ENCODE results near the gene OR1J2.

The OR1J2 gene, protein sequence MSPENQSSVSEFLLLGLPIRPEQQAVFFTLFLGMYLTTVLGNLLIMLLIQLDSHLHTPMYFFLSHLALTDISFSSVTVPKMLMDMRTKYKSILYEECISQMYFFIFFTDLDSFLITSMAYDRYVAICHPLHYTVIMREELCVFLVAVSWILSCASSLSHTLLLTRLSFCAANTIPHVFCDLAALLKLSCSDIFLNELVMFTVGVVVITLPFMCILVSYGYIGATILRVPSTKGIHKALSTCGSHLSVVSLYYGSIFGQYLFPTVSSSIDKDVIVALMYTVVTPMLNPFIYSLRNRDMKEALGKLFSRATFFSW

DNA sequence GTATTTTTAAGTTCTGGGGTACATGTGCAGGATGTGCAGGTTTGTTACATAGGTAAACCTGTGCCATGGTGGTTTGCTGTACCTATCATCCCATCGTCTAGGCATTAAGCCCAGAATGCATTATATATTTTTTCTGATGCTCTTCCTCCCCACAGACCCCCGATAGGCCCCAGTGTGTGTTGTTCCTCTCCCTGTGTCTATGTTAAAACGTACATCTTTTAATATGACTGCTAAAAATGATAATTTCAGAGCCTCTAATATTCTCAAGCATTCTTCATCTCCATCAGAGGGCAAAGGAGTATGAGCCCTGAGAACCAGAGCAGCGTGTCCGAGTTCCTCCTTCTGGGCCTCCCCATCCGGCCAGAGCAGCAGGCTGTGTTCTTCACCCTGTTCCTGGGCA is at the start of gene OR1J2:
OR1J2 (plus strand) TSS at position 301 of the 400 bp plus-strand sequence; CDS start at position 301, 0 bp downstream.
- DNase-seq (ENCODE audit: low spot score), result no peak
- ChIA-PET POLR2A (ENCODE audit: low non-redundant PET) (no interaction called here), CTCF (no interaction called here)
- no peak within 1 kb of the TSS for H3K27ac ChIP-seq
- TF ChIP-seq CTCF (conservative IDR thresholded peaks at IDR 0.05; ENCODE audit: low read depth), result no peak

DNA sequence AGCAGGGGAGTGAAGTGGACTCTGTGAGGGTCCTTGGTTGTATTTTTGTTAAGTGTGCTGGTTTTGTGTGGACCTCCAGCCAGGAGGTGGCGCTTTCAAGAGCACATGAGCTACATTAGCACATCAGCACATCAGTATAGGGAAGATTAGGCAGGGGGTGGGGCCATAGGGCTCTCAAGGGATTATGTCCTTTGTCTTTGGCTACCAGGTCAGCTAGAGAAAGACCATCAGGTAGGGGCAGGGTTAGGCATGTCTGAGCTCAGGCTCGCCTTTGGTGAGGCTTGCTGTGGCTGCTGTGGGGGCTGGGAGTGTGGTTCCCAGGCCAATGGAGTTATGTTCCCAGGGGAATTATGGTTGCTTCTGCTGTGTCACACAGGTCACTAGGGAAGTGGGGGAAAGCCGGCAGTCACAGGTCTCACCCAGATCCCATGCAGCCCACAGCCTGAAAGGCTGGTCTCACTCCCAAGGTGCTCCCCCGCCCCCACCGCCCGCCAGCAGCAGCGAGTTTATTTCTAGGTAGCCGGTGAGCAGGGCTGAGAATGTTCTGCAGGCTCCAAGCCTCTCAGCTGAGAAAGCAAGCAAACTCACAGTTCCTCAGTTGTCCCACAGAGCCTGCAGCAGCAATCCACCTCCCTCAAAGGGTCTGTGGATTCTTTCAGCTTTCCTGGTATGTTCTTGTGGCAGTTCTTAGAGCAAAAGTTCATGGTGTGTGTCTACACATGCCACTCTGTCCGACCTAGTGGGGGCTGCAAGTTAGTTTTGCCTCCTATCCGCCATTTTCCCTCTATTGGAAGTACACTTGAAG is 46.6 kb upstream of the OR1J2 start:
- POLR2A ChIA-PET (ENCODE audit: low non-redundant PET), result no interaction called here
- CTCF ChIA-PET, result interaction anchor here (0.5 to 3.5 kb wide), 7 partner anchors 57 to 365 kb away, joined by 3 to 21 read pairs (median 5); no protein-coding TSS in a partner anchor
- TF ChIP-seq CTCF (conservative IDR thresholded peaks at IDR 0.05; ENCODE audit: low read depth), result peak; percentile 61
- DNase-seq (ENCODE audit: low spot score), result no peak
- peak overlapping the region; percentile 34 for H3K27ac ChIP-seq

- TF ChIP-seq CTCF (conservative IDR thresholded peaks at IDR 0.05; ENCODE audit: low read depth), result peak; percentile 98
- no peak overlapping the region for H3K27ac ChIP-seq
- peak; percentile 90 for DNase-seq (ENCODE audit: low spot score)
- ChIA-PET CTCF (interaction anchor here (0.6 to 3.5 kb wide), 10 partner anchors 10 to 1283 kb away, joined by 3 to 21 read pairs (median 3); no protein-coding TSS in a partner anchor), POLR2A (ENCODE audit: low non-redundant PET) (no interaction called here)
These were observed 45.7 kb upstream of the OR1J2 start for GRCh38 chr9:122464633-122465567.

- DNase-seq (ENCODE audit: low spot score), result no peak
- ChIA-PET CTCF (no interaction called here), POLR2A (ENCODE audit: low non-redundant PET) (no interaction called here)
- H3K27ac ChIP-seq, result no peak overlapping the region
- TF ChIP-seq CTCF (conservative IDR thresholded peaks at IDR 0.05; ENCODE audit: low read depth), result no peak
These were observed 44.1 kb upstream of the OR1J2 start for GRCh38 chr9:122466456-122466855.

- POLR2A ChIA-PET (ENCODE audit: low non-redundant PET), result no interaction called here
- no peak for DNase-seq (ENCODE audit: low spot score)
- no peak for TF ChIP-seq CTCF (conservative IDR thresholded peaks at IDR 0.05; ENCODE audit: low read depth)
- CTCF ChIA-PET, result interaction anchor here (0.7 to 1.5 kb wide), 2 partner anchors 30 to 692 kb away, joined by 4 to 5 read pairs; no protein-coding TSS in a partner anchor
- no peak overlapping the region for H3K27ac ChIP-seq
These were observed 41.9 kb upstream of the OR1J2 start for GRCh38 chr9:122468735-122469134.

GRCh38 chr9:122474561-122474960 is 36.0 kb upstream of the OR1J2 start:
- POLR2A ChIA-PET (ENCODE audit: low non-redundant PET), result no interaction called here
- H3K27ac ChIP-seq, result no peak overlapping the region
- no peak for TF ChIP-seq CTCF (conservative IDR thresholded peaks at IDR 0.05; ENCODE audit: low read depth)
- CTCF ChIA-PET, result interaction anchor here (0.6 to 1.6 kb wide), 5 partner anchors 9 to 109 kb away, joined by 3 to 6 read pairs (median 3); no protein-coding TSS in a partner anchor
- no peak for DNase-seq (ENCODE audit: low spot score)

Data from RWPE1 (cell line).